Colonic mucosa (tissue), 4 donors: ENCODE results near the gene ZNF883. TPM values are rescaled to one million over a fixed set of nuclear protein-coding genes. Genes with fewer than 3 reads are reported as not detected.
A peak's percentile ranks its signal among the peaks of the same experiment; 100 is the strongest.

Experiments used
- DNase-seq: peaks from one replicate; pipeline ENCODE4 v3.0.0-alpha.2; 2020
- H3K27ac ChIP-seq: fragments of 200-600 bp; one replicate; pipeline ENCODE4 v1.8.0; 2021
- H3K27me3 ChIP-seq: fragments of 200-600 bp; one replicate; pipeline ENCODE4 v1.8.0; 2021
- H3K36me3 ChIP-seq: fragments of 200-600 bp; one replicate; pipeline ENCODE4 v1.8.0; 2021
- H3K4me1 ChIP-seq: fragments of 200-600 bp; one replicate; pipeline ENCODE4 v1.8.0; 2021; ENCODE audit warnings: mild to moderate bottlenecking
- H3K4me3 ChIP-seq: fragments of 200-600 bp; one replicate; pipeline ENCODE4 v1.8.0; 2021
- H3K9ac ChIP-seq, 2 donors: one replicate each; pipeline ENCODE4 v1.7.0; 2013; ENCODE audit warnings: control low read depth in 2 of 2, low read depth in 2 of 2, low read length in 2 of 2
- H3K9me3 ChIP-seq: fragments of 200-600 bp; one replicate; pipeline ENCODE4 v1.8.0; 2021
- intact Hi-C: fragments of 100-400 bp; cut with DNase I; formaldehyde crosslinking; loops from one replicate; pipeline ENCODE4 v1.14.1; 2022
- total RNA-seq, 2 donors: library from RNA; stranded (reverse); fragmentation: NEBNext Ultra II Directional in 1 of 2; extraction: Animal tissue kit (Norgen Biotek cat#: 25700) in 1 of 2; gene quantifications; one replicate each; pipeline ENCODE4 v1.2.1, GENCODE V29; 2021
- TF ChIP-seq, protein P1 (sequence below): fragments of 200-600 bp; IDR thresholded peaks from one replicate; pipeline ENCODE4 v1.8.0; 2022; ENCODE audit warnings: antibody characterized with exemption, mild to moderate bottlenecking
- donor health status: healthy.
- donor health status: DM: no; HTN: no; CAD: no.
- donor health status: DM: no; HTN: no; CAD: no.

The ZNF883 gene
- total RNA-seq, 2 donors from 2014 or later, result 0.27 to 0.42 TPM

DNA sequence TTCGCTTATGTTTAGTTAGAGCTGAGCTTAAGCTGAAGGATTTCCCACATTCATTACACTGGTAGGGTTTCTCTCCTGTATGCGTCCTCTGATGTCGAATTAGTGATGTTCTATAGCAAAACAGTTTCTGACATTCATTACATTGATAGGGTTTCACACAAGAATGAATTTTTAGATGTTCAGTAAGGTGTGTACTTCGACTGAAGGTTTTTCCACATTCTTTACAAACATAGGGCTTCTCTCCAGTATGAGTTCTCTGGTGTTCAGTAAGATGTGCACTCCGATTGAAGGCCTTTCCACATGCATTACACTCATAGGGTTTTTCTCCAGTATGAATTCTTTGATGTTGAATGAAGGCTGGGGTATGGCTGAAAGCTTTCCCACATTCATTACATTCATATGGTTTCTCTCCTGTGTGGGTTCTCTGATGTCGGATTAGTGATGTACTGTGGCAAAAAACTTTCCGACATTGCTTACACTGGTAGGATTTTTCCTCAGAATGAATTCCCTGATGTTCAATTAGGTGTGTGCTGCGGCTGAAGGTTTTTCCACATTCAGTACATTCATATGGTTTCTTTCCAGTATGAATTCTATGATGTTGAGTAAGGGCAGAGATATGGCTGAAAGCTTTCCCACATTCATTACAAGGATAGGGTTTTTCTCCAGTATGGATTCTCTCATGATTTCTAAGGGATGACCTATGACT, 14.6 kb downstream of the ZNF883 start:
- intact Hi-C loops, result no loop called here
- Histone ChIP-seq H3K4me1 (no peaks in the 10 kb centered on the region), H3K4me3 (no peak overlapping the region), H3K36me3 (no peaks in the 10 kb centered on the region), H3K27me3 (no peaks in the 10 kb centered on the region), H3K9me3 (peaks cover 5% of the 10 kb centered on the region), H3K27ac (no peak overlapping the region), H3K9ac (no peak overlapping the region)
- TF ChIP-seq, protein P1, sequence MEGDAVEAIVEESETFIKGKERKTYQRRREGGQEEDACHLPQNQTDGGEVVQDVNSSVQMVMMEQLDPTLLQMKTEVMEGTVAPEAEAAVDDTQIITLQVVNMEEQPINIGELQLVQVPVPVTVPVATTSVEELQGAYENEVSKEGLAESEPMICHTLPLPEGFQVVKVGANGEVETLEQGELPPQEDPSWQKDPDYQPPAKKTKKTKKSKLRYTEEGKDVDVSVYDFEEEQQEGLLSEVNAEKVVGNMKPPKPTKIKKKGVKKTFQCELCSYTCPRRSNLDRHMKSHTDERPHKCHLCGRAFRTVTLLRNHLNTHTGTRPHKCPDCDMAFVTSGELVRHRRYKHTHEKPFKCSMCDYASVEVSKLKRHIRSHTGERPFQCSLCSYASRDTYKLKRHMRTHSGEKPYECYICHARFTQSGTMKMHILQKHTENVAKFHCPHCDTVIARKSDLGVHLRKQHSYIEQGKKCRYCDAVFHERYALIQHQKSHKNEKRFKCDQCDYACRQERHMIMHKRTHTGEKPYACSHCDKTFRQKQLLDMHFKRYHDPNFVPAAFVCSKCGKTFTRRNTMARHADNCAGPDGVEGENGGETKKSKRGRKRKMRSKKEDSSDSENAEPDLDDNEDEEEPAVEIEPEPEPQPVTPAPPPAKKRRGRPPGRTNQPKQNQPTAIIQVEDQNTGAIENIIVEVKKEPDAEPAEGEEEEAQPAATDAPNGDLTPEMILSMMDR, result no peak
- DNase-seq, result no peak

DNA sequence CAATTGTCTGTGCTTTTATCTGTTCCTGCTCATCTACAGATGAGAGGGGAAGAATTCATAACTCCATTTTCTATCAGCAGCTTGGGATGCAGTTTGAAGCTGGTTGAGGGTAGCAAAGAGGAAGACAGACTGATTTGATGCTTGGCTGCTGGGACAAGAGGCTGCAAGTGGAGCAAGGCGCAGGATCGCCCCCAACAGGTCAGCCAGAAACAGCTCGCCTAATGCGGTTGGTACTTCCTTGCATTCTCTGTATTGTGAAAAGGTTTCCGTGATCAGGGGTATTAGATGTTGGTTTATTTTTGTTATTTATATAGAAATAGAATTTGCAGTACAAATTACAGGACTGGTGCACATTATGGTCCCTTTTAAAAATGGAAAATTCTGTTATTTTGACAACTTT, 40.6 kb downstream of the ZNF883 start:
- Histone ChIP-seq H3K9me3 (no peaks in the 10 kb centered on the region), H3K4me3 (no peak overlapping the region), H3K27me3 (no peaks in the 10 kb centered on the region), H3K36me3 (no peaks in the 10 kb centered on the region), H3K4me1 (no peaks in the 10 kb centered on the region), H3K27ac (no peak overlapping the region), H3K9ac (no peak overlapping the region)
- TF ChIP-seq, protein P1, result no peak
- intact Hi-C loops, result no loop called here
- peak; percentile 21 for DNase-seq

DNA sequence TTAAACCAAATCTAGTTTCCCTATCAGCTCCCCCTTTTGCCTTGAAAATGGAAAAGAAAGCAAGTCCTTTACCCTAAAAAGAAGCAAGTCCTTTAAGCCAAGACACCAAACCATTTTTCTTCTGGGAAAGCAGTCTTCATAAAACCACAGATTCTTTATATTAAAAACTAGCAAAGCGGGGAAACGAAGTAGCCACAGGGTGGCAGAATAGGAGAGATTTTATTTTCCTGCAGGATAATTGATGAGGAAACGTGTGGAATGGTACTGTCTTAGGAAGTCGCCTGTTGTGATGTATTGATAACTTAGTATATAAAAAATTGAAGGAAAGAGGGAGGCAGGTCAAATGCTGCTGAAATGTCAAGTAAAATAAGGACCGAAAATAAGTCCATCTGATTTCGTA, 41.1 kb downstream of the ZNF883 start:
- H3K27me3 ChIP-seq, result no peaks in the 10 kb centered on the region

DNA sequence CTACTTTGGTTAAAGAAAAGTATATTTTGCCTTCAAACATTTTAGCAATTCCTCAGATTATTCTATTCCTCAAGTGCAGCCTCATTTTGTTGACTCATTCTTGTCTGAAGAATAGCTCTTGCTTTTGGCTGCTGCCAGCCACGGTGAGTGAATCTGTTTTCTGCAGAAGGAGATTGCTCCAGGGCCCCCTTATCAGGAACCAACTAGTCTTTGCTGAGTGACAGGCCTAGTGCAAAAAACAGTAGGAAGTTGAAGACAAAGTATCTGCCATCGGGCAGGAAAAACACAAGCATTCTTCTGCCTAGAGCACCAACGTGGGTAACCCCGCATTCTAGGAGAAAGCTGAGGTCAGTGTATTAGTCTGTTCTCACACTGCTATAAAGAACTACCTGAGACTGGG, 42.3 kb downstream of the ZNF883 start:
- no peak for DNase-seq
- H3K27ac ChIP-seq, result no peak overlapping the region
- H3K9ac ChIP-seq, result no peak overlapping the region
- H3K27me3 ChIP-seq, result no peaks in the 10 kb centered on the region
- no peak overlapping the region for H3K4me3 ChIP-seq
- H3K9me3 ChIP-seq, result no peaks in the 10 kb centered on the region
- no peaks in the 10 kb centered on the region for H3K36me3 ChIP-seq
- H3K4me1 ChIP-seq, result no peaks in the 10 kb centered on the region
- TF ChIP-seq, protein P1, result no peak
- intact Hi-C loops, result no loop called here

More for the DNA sequence above, 41.1 kb downstream of the ZNF883 start:
- Histone ChIP-seq H3K27ac (no peak overlapping the region), H3K36me3 (no peaks in the 10 kb centered on the region), H3K4me1 (no peaks in the 10 kb centered on the region), H3K4me3 (no peak overlapping the region), H3K9me3 (no peaks in the 10 kb centered on the region), H3K9ac (no peak overlapping the region)
- DNase-seq, result no peak
- intact Hi-C loops, result no loop called here
- TF ChIP-seq, protein P1, result no peak

DNA sequence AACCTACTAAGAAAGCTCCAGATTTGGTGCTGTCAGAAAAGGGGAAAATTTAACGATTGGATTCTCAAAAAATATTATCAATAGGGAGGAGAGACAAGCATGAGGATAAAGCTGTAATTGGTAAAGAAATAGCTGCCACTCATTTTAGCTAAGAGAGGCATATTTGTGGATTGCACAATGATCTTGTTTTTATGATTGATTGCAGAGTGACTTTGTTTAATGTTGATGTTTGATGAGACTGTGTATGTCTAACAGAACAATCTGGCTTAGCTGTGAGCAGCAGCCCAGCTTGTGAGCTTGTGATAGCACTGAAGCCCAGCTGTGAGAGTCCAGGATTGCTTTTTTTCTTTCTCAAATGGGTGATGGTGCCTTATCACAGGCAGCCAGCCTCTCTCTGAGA, 56.4 kb downstream of the ZNF883 start:
- Histone ChIP-seq H3K9me3 (no peaks in the 10 kb centered on the region), H3K4me1 (no peaks in the 10 kb centered on the region), H3K36me3 (no peaks in the 10 kb centered on the region), H3K4me3 (no peak overlapping the region), H3K27me3 (no peaks in the 10 kb centered on the region), H3K9ac (no peak overlapping the region), H3K27ac (no peak overlapping the region)
- TF ChIP-seq, protein P1, result no peak
- no peak for DNase-seq
- intact Hi-C loops, result loop anchor here (10.0 kb wide), 1 partner anchor 61 kb away; the partner anchor contains the start of gene SLC46A2
